ENCODE data around the gene FRMD4B. TPM values are rescaled to one million over a fixed set of nuclear protein-coding genes. Genes with fewer than 3 reads are reported as not detected.
"Not testable (repeated sequence)": the region's sequence is repeated elsewhere in the genome, so short reads cannot be mapped to it uniquely, and the experiment has no call there.

The FRMD4B gene
- total RNA-seq, 3 donors from 2014 or later = 26.0 to 29.4 (median 28.6) TPM

DNA sequence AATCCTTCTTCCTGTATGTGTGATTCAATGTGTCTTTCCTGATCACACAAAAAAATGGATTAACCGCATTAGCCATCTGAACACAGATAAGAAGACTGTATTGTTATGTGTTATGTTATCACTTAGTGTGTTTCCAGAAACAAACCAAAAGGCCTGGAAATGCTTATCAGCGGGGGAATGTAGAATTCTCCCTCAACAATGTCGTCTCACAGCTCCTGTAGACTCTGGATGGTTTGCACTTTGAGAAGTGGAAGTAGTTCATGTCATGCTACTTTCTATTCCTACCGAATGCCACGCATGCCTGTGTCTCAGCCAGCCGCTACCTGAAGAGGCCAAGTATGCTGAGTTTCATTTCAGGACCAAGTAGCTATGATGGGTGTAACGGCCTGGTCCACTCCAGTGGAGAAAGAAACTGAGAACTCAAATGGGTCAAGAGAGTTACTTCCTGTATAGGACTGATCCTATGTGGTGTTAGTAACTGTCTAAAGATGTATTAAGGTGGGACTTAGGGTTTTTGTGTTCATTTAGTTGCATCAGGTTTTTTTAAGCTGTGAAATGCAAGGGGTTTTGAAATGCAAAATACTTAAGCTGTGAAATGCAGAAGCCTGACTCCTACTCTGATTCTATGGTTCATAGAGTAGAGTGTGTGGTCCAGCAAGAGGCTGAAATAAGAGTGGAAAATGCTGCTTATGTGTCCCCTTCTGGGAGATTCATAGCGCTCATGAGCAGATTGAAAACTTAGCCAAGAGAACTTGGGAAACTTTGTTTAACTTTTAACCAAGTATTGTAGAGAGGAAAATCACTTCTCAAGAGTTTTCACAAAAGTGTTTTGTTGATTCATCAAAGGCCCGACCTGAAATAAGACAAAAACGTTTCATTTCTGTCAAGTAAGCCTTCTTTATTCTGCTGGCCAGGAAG, 145.0 kb downstream of the FRMD4B start:
- Histone ChIP-seq H3K4me3 (no peak overlapping the region), H3K4me1 (ENCODE audit: low read depth) (peaks cover 4% of the 10 kb centered on the region), H3K36me3 (ENCODE audit: low read depth) (no peaks in the 10 kb centered on the region), H3K9me3 (no peaks in the 10 kb centered on the region)
- ATAC-seq = no peak
- intact Hi-C loops (cut with DNase I, micrococcal nuclease) = no loop called here
- TF ChIP-seq, protein P1, sequence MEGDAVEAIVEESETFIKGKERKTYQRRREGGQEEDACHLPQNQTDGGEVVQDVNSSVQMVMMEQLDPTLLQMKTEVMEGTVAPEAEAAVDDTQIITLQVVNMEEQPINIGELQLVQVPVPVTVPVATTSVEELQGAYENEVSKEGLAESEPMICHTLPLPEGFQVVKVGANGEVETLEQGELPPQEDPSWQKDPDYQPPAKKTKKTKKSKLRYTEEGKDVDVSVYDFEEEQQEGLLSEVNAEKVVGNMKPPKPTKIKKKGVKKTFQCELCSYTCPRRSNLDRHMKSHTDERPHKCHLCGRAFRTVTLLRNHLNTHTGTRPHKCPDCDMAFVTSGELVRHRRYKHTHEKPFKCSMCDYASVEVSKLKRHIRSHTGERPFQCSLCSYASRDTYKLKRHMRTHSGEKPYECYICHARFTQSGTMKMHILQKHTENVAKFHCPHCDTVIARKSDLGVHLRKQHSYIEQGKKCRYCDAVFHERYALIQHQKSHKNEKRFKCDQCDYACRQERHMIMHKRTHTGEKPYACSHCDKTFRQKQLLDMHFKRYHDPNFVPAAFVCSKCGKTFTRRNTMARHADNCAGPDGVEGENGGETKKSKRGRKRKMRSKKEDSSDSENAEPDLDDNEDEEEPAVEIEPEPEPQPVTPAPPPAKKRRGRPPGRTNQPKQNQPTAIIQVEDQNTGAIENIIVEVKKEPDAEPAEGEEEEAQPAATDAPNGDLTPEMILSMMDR (IDR thresholded peaks at IDR 0.05) = no peak
- no peak for DNase-seq

DNA sequence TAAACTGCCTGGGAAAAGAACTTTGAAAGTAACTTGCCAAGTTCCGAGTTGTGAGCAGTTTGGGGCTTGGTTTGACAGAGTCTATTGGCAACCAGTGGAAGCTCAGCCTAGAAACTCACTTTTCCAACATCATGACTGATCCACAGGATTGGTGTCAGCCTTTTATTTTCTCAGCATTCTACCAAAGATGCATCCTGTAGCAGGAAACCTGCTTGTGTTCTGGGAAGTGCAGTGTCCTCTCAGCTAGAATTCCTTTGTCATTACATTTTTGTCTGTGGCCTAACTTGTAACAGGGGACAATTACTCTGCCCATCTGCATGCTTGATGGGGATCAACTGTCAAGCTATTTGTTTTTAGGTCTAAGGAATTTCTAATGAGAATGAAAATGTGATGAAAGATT, 146.8 kb downstream of the FRMD4B start:
- ATAC-seq = no peak
- no peak for DNase-seq
- H3K36me3 ChIP-seq (ENCODE audit: low read depth) = no peaks in the 10 kb centered on the region

DNA sequence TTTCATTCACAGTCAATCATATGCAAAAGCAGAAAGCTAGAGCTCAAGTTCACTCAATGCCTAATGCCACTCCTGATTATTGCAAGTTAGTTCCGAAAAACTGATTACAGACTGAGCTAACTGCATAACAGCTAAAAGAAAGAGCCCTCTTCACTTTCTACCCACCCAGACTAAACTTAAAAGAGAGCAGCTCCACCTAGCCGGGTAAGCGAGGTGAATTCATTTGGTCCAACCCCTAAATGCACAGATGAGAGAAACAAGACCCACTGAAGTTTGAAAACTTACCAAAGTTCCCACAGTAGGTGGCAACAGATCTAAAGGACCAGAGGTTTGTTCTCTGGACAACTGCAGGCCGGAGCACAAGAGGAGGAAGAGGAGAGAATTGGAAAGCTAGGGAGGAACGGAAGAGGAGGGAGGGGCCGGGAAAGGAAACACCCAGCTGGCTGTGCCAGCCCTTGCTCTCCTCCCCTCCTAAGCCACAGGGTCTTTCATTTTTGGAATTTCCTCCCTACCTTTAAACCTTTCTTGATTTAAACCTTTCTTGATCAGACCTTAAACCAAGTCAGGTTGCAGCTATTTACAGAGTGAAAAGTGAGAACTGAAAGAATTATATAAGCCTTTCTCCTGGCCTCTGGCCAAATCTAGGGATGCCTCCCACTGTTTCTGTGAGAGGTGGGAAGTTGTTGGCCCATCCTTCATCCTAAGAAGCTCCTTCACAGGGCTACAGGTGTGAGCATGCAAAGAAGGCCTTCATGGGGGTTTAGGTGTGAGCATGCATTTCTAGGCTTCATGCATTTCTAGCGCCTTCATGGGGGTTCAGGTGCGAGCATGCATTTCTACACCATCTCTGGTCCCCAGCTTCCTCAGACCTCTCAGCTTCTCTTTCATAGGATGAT, 148.8 kb downstream of the FRMD4B start:
- no peak overlapping the region for H3K4me3 ChIP-seq
- H3K36me3 ChIP-seq (ENCODE audit: low read depth) = no peaks in the 10 kb centered on the region
- H3K9me3 ChIP-seq = no peaks in the 10 kb centered on the region
- peaks cover 4% of the 10 kb centered on the region for H3K4me1 ChIP-seq (ENCODE audit: low read depth)
- intact Hi-C loops (cut with DNase I, micrococcal nuclease) = no loop called here
- ATAC-seq (peak; percentile 97), DNase-seq (peak in 2 of 3 donors; percentile 56 to 59)
- TF ChIP-seq, protein P1 (IDR thresholded peaks at IDR 0.05) = no peak

More for the DNA sequence above, 146.8 kb downstream of the FRMD4B start:
- H3K4me3 ChIP-seq = no peak overlapping the region
- TF ChIP-seq, protein P1 (IDR thresholded peaks at IDR 0.05) = no peak
- intact Hi-C loops (cut with DNase I, micrococcal nuclease) = no loop called here
- H3K4me1 ChIP-seq (ENCODE audit: low read depth) = peaks cover 4% of the 10 kb centered on the region
- H3K9me3 ChIP-seq = no peaks in the 10 kb centered on the region

DNA sequence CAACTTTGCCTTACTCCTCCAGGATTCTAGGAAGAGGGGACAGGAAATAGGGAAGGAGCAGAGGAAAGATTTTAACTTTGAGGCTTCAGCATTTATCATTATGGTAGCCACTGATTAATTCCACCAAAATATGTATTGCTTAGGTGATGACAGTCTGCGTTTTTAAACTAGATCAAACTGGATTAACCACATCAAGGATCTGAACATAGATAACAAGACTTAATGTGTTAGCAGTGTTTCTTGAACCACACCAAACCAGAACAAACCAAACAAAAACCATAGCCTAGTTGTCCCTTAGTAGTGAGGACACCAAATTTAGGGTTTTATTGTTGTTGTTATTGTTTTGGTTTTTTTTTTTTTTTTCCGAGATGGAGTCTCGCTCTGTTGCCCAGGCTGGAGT, 150.0 kb downstream of the FRMD4B start:
- intact Hi-C loops (cut with DNase I, micrococcal nuclease) = no loop called here
- Histone ChIP-seq H3K4me3 (no peak overlapping the region), H3K9me3 (no peaks in the 10 kb centered on the region), H3K36me3 (ENCODE audit: low read depth) (no peaks in the 10 kb centered on the region), H3K4me1 (ENCODE audit: low read depth) (peaks cover 4% of the 10 kb centered on the region)
- ATAC-seq (no peak), DNase-seq (no peak)
- TF ChIP-seq, protein P1 (IDR thresholded peaks at IDR 0.05) = no peak

DNA sequence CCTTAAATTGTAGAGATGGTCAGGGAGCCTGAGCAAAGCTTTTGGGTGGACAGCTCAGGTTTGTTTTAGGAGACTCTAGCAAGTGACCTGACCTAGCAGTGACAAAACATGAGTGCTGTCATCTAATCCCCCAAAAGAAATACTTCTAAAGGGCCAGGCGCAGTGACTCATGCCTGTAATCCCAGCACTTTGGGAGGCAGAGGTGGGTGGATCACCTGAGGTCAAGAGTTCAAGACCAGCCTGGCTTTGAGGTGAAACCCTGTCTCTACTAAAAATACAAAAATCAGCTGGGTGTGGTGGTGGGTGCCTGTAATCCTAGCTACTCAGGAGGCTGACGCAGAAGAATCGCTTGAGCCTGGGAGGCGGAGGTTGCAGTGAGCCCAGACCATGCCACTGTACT, 150.7 kb downstream of the FRMD4B start:
- H3K4me1 ChIP-seq (ENCODE audit: low read depth); H3K36me3 ChIP-seq (ENCODE audit: low read depth); intact Hi-C loops (cut with DNase I, micrococcal nuclease); H3K9me3 ChIP-seq; DNase-seq; H3K4me3 ChIP-seq; ATAC-seq: not testable (repeated sequence)

Measured in mucosa of descending colon (tissue), 3 donors.